GM08714 (cell line): ENCODE data around the gene BBS4.

Source experiments
- H3K4me3 ChIP-seq: fragments of 200-500 bp; sonication (Bioruptor generic); 2 replicates; pipeline ENCODE4 v1.5.1; 2014; ENCODE audit warnings: mild to moderate bottlenecking, low read length, inconsistent platforms
- ZNF274 ChIP-seq: IDR thresholded peaks from 2 replicates; pipeline ENCODE4 v1.6.1; 2012; ENCODE audit warnings: mild to moderate bottlenecking, low read depth, low read length

BBS4 gene

DNA sequence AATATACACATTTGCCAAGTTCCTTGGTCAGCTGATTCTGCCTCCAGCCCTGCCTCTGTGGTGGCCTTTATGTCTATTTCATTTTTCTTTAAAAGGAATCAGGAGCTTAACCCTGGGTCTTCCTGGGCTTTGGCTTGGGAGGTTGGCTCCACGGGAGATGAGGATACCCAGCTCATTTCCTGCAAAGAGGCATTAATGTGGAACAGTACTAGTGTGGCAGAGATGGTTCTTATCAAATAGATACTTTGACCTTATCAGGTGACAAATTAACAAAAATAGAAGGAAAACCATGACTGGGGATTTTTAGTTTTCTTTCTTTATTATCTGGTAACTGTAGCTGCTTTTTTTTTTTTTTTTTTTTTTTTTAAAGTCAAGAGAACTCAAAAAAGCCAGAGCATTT lies 42.8 kb downstream of the BBS4 start:
- H3K4me3 ChIP-seq: no peak overlapping the region
- TF ChIP-seq ZNF274: no peak

DNA sequence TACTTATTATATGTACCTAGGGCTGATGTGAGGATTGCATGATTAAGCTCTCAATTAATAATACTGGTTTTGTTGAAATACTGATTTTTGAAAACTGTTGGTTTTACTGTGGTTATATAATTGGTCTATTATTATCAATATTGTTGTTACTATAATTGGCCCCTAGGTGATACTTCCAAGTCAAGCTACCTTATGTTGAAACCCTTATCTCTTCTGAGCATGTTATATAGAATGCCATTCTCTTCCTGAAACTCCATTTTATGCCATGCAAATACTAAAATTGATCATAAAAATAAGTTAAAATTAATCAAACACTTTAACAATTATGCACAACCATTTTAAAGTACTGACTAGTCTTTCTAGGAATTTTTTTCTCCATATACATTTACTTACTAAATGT lies 46.1 kb downstream of the BBS4 start:
- no peak overlapping the region for H3K4me3 ChIP-seq
- no peak for TF ChIP-seq ZNF274

DNA sequence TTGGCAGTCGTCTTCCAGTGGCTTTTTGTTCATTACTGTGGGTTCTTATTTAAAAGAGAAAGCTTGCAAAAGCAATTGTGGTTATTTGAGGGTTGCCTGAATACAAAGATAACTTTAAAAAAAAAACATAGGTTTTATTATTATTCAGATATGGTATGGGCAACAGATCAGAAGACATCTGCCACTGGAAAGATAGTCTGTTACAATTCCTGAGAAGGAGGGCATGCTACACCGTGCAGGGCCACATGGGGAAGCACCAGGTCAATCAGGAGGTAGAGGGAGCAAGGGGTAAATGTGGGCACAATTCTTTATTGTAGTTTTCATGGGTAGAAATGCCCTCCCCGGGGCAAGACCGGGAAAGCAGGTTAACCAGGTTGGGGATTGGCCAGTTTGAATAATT lies 46.5 kb downstream of the BBS4 start:
- H3K4me3 ChIP-seq: no peak overlapping the region
- TF ChIP-seq ZNF274: no peak

DNA sequence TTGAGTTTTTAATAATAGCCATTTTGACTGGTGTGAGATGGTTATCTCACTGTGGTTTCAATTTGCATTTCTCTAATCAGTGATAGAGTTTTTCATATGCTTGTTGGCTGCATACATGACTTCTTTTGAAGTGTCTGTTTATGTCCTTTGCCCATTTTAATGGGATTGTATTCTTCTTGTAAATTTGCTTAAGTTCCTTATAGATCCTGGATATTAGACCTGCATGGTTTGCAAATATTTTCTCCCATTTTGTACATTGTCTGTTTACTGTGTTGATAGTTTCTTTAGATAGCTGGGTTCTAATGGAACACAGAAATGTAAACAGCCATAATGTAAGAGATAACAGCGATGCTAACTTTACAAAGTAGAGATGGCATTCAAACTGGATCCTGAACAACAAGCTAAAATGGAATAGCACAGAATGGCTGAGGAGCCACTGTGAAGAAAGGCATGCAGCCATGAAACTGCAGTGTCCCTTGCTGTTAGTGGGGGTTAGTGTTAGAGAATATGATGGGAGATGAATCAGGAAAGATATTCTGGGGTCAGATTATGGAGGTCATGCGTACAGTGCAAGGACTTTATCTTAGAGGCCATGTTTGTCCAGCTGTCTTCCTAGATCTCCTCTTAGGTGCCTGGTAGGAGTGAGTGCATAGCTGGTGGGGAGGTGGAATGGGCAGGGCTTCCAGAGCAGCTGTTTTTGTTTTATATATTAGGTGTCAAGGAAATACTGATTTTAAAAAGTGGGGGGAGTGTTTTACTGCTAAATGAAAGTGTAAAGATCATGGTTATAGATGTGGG lies 48.1 kb downstream of the BBS4 start:
- no peak overlapping the region for H3K4me3 ChIP-seq
- no peak for TF ChIP-seq ZNF274

DNA sequence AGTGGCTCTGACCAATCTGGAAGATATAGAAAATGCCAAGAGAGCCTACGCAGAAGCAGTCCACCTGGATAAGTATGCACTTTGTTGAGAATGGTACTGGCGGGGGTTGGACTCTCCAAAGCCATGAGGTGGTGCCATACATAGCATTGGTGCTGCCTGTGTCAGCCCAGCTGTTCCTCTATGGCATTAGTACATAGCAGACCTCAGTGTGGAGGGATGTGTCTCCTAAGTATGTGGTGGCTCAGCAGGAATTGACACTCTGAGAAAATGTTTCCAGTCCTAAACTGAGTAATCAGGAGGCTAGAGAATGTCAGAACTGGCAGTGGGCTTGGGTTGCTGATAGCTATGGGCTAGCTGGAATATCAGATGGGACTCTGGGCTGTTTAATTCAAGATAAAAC lies 49.1 kb downstream of the BBS4 start:
- H3K4me3 ChIP-seq: no peak overlapping the region
- TF ChIP-seq ZNF274: no peak

DNA sequence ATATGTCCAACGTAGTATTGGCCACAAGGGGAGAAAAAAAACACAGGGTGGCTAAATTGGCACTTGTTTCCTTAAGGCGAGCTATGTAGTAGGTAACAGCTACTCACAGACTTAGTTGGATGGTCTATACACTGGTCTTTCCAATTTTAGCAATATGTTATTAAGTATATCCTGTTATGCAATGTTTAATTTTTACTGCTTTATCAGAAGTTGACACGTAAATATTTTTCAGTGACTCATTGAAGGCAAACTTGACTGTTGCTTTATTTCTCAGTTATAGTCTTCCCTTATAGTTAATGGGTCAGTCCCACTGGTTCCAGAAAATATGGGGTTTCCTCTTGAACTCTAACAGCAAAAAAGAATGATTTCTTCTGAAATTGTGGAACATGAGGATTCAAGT lies 51.1 kb downstream of the BBS4 start:
- TF ChIP-seq ZNF274: no peak
- no peak overlapping the region for H3K4me3 ChIP-seq

DNA sequence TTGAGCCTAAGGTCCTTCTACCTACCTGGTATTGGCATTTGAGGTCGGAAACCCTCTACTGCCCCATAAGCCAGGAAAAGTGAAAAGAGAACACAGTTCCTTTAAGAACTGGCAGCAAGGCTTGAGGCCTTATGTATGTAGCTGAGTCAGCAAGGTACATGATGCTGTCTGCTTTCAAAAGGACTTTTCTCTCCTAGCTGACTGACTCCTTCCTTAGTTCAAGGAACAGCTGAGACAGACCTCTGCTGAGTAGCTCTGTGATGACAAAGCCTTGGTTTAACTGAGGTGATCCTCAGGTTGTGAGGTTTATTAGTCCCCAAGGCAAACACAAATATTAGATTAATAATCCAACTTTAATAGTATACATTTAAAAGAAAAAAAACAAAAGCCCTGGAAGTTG lies 51.7 kb downstream of the BBS4 start:
- no peak for TF ChIP-seq ZNF274
- no peak overlapping the region for H3K4me3 ChIP-seq

DNA sequence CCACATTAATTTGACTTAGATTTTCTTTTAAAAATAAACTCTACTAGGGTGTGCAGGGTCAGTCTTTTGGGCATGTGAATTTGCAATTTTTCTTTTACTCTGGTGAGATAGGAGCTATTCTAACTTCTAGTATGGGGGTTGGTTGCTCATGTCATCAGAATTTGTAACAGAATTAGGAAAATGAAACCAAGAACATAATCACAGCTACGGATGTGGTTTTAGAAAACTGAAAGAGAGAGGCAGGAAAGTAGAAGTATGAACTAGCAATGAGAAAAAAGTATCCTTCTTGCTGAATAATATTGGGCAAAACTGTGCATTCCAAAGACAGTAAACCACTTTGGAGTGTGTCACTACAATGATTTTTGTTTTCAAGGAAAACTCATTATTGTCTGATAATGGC lies 54.2 kb downstream of the BBS4 start:
- TF ChIP-seq ZNF274: no peak
- H3K4me3 ChIP-seq: no peak overlapping the region

DNA sequence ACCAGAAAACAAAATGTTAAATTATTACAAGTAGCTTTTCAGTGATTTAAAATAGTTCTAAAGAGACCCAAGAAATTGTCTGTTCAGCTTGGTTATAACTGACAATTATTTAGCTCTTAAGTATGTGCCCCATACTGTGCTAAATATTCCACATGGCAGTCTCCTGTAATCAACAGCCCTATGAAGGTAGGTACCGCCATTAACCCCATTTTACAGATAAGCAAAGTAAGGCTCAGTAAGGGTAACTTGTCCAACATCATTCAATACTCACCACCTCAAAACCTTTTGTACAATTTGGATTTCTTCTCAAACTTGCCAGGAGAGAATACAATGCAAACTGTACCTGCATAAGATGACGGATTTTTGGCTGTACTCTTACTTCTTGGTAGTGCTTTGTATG lies 63.7 kb downstream of the BBS4 start:
- TF ChIP-seq ZNF274: no peak
- no peak overlapping the region for H3K4me3 ChIP-seq

DNA sequence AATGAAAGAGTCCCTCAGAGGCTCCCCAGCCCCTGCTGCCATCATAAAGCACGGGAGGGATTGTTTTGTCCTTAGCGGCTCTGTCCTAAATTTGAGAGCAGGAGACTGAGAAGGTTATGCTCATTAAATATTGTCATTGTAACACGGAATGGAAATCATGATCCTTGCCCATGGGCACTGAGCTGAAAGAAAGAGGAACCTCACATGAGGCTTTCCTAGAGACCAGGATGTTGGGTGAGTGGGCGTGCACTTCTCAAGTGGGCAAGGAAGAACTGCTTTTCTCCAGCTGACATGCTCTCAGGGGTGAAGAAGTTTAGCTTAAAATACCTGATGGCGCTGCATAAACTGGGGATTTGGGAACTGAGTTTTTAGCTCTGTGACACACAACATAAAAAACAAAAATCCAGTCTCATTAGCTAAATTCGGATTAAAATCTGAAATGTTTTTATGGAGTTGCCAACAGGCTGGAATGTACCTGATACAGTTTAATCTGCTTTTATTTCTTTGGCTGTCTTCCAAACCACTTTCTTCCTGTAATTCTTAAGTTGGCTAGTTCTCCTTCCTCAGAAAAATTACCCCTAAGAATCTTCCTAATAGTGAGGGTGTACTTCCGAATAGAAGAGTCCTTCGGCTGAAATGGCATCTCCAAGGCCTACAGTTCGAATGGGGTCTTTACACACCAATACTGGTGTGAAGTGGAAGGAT lies 65.9 kb downstream of the BBS4 start:
- no peak for TF ChIP-seq ZNF274
- H3K4me3 ChIP-seq: no peak overlapping the region

DNA sequence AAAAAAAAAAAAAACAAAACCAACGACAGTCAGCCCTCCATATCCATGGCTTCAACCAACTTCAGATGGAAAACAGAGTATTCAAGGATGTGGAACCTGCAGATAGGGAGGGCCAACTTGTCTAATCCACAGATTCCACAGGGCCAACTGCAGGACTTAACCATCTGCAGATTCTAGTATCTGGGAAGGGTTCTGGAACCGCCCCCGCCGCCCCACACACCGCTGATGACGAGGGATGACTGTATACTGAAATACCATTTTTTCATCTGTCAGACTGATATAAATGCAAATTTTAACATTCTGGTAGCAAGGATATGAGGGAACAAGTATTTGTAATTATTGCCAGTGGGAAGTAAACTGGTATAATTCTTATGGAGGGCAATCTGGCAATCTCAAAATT lies 68.1 kb downstream of the BBS4 start:
- H3K4me3 ChIP-seq: no peak overlapping the region
- no peak for TF ChIP-seq ZNF274

DNA sequence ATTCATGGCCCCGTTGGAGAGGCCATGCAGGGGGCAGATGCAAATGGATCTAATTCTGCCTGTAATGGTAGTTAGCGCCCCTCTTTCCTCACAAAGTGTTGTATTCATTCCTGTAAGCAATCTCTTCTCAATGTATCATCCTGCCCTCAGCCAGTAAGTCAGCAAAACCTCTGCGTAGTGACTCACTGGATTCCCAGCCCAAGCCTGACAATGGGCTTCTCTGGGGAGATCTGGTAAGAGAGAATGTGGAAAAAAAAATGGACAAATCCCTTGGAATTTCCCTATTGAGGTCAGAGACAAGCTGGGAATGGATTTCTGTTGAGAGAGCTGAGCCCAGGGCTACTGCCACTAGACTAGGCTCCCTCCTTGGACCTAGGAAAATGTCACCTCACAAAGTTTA lies 72.2 kb downstream of the BBS4 start:
- no peak overlapping the region for H3K4me3 ChIP-seq
- no peak for TF ChIP-seq ZNF274

DNA sequence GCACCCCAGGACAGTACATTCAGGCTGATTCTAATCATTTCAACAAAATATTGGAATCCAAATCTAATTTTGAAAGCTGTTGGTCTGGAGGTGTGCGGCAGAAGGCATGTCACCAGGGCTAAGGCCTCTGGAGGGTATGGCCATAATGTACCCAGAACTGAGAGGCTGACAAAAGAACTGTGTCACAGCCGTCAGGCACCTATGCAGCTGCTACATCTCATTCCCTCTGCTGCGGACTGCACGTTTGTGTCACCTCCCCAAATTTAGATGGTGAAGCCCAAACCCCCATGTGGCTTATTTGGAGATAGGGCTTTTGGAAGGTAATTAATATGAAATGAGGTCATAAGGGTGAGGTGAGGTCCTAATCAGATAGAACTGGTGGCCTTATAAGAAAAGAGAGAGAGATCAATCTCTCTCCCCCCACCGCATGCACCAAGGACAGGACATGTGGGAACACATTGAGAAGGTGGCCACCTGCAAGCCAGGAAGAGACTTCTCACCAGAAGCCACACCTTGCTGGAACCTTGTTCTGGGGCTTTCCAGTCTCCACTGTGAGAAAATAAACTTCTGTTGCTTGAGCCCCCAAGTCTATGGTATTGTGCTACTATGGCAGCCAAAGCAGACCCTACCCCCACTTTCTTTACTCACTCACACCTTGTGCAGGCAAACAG lies 74.7 kb downstream of the BBS4 start:
- no peak for TF ChIP-seq ZNF274
- H3K4me3 ChIP-seq: no peak overlapping the region

DNA sequence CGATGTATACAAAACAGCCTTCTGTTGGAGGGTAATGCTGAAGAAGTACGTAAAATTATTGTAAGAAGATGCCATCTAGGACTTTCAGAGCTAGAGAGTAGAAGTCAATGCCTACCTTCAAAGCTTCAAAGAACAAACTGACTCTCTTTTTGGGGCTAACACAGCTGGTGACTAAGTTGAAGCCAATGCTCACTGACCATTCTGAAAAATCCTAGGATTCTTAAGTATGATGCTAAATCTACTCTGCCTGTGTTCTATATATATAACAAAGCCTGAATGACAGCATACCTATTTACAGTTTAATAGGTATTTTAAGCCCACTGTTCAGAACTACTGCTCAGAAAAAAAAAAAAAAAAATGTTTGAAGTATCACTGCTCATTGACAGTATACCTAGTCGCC lies 78.6 kb downstream of the BBS4 start:
- H3K4me3 ChIP-seq: no peak overlapping the region
- TF ChIP-seq ZNF274: no peak

DNA sequence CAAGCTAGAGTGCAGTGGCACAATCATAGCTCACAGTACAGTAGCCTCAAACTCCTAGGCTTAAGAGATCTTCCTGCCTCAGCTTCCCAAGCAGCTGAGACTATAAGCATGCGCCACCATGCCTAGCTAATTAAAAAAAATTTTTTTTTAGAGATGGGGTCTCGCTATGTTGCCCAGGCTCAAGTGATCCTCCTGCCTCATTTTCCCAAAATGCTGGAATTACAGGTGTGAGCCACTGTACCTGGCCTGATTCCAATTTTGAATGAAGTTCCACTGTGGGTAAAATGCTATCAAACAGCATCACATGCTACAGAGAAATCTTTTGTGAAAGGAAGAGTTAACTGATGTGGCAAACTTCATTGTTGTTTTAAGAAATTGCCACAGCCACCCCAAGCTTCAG lies 80.0 kb downstream of the BBS4 start:
- H3K4me3 ChIP-seq: no peak overlapping the region

DNA sequence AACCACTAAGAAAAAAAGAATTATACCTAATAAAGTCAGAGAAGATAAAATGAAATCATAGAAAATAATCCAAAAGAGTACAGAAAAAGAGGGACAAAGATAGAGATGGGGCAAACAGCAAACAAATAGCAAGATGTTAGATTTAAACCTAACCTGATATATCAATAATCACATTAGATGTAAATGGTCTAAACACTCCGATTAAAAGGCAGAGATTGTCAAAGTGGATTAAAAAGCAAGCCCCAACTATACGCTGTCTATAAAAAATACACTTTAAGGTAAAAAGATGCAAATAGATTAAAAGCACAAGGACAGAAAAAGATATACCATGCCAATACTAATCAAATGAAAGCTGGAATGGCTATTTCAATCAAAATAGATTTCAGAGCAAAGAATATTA lies 80.8 kb downstream of the BBS4 start:
- no peak for TF ChIP-seq ZNF274
- H3K4me3 ChIP-seq: no peak overlapping the region

More for the DNA sequence above, 80.0 kb downstream of the BBS4 start:
- TF ChIP-seq ZNF274: no peak
